HG02763 (cell line): Measurements from ENCODE around the gene MOB1A.
"Not testable (repeated sequence)": the region's sequence is repeated elsewhere in the genome, so short reads cannot be mapped to it uniquely, and the experiment has no call there.

Experiments
- ATAC-seq: cut with Tn5 transposase; IDR thresholded peaks from one replicate; pipeline ENCODE4 v1.9.1; 2021; ENCODE audit warnings: mild to moderate bottlenecking, moderate library complexity; ENCODE audit not compliant: unreplicated experiment

Gene MOB1A

DNA sequence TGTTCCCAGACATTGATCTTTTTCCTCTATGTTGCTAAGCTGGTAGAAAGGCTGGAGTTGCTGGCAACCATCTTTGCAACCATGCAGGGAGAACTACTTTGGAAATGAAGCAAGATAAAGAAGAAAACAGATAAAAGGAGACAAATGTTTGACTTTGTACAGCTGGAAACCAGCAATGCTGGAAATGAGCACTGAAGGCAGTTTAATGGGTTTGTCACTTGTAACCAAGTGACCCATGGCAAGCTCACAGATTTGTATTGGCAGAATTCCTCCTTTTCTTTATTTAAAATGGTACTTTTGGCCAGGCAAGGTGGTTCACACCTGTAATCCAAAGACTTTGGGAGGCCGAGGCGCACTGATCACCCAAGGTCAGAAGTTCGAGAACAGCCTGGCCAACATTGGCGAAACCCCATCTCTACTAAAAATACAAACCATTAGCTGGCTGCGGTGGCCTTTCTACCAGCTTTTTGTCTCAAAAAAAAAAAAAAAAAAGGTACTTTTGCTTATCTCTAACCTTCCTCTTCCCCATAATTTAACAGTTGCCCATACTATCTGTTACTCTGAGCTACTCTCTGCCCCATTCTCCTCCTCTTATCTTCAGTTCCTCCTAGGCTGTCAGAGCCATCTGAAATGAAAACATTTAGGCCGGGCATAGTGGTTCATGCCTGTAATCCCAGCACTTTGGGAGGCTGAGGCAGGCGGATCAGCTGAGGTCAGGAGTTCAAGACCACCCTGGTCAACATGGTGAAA, 28.9 kb downstream of the MOB1A start:
- no peak for ATAC-seq

- no peak for ATAC-seq
These were observed 29.5 kb downstream of the MOB1A start for GRCh38 chr2:74149247-74149525.

GRCh38 chr2:74148457-74149246, 30.0 kb downstream of the MOB1A start:
- no peak for ATAC-seq

DNA sequence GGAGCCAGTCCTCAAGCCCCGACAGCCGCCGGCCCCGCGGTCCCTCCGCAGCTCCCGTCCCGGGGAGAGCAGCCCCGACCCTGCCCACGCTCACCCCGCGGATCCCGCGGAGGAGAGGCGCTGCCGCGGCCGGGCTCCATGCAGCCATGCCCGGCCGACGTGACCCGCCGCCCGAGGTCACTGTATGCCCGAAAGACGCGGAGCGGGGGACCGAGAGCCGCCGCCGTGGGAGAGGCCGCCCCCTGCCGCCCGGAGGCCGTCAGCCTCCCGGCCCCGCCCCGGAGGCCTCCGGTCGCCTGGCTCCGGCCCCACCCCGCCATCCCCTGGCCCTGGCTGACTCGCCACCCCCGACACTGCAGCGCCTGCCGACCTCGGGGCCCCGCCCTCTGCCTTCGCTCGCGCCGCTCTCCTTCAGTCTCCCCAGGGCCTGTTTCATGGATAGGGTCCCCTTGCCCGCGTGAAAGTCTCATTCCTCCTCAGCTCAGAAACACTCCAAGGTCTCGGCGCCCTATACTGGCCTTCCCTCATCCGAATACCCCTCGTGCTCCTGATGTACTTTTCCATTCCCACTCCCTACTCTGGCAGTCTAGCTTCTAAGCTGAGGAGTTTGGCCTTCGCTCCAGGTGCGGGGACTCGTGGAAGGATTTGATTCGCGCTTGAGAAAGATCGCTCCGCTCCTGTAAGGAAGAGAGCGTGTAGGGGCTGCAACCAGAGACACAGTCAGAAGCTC, 30.8 kb downstream of the MOB1A start, which contains the start of gene BOLA3:
Gene BOLA3 (minus strand): TSS at position 186 of the 730 bp plus-strand sequence. CDS start 38 bp downstream, at position 148.
- peak; percentile 87 for ATAC-seq

DNA sequence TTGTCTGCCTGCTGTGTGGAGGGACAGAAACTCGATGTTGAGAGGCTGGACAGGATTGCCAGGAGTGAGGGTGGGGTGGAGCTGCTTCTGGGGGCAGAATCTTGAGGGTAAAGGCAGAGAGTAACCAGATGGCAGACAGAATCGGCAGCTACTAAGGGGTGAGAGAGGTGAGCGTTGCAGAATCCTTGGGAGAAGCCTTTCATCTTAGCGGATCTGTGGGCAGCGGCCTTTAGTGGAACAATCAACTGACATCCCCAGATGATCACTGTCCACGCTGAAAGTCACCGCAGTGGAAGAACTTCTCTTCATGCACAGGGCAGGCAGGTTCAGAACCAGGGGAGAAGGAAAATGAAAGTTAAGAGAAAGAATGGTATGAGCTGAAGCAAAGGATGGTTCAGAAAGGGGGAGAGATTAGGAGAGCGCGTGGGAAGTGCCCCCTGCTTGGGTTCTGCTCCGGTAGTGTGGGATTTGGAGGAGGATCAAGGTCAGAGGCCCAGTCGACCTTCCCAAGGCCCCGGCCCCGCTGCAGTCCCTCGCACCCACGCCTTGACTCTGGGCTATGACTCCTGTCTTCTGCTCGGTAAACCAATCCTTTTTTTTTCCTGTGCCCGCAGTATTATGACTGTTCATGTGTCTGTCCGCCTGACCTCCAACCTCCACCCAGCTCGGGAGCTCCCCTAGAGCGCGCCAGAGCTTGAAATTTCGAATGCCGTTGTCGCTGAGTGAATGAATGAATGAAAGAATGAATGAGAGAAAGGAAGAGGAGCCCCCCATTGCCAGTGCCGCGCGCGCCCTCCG, 31.6 kb downstream of the MOB1A start:
- ATAC-seq = peak; percentile 12

- no peak for ATAC-seq
These were observed 36.3 kb downstream of the MOB1A start for GRCh38 chr2:74142340-74142739.

- no peak for ATAC-seq
These were observed 39.9 kb downstream of the MOB1A start for GRCh38 chr2:74138600-74139323.

DNA sequence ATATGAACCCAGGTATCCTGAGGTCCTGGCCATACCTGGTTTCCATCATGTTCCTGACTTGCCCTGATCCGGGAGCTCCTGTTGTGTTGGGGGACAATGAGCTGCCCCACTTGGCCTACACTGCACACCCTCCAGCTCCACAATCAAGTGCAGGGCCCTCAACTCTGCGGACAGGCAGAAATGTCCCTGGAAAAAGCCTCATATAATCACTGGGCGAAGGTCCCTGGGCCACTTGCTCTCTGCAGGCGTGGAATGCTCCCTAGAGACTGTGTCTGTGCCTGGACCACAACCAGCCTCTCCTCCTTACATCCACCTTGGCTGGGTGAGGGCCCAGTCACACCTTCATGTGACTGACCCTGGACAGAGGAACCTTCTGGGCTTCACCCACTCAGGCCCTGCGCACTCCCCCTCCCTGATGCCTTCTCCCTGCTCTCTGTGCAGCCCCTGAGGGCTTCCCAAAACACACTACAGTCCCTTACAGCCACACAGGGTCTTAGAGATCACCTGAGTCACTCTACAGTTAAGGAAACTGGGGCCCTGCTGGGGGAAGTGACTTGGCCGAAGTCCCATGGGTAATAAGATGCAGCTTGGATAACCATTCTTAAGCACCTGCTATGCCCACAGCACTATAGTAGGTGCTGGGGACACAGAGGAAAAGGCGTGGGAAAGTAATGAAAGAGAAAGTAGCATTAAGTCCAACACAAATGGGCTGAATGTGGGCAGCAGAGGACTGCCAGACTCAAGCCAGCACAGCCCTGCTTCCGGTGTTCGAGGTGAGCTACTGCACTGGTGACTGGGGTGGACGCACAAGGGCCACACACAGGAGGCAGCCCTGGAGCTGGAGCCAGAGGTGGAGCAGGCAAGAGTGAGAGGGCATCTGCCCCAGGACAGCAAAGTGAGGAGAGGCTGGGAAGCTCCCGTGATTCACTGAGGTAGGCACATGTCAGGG, 40.8 kb downstream of the MOB1A start:
- no peak for ATAC-seq

DNA sequence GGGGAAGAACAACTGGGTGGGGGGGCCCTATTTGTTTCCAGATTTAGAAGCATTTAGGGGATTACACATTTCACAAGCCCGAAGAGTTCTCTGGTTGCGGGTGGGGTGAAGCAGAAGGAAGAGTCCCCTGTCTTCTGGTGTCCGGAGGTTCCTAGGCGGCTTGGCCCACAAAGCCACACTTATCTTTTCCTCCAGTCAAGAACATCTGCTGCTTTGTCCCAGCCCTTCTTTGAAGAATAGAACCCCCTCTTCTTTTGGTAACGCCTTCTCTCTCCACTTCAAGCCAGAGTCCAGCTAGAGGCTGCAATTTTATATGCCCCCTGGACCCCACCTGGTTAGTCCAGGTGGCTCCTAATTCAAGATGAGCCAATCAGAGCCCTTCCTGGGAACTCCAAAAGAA, 46.8 kb downstream of the MOB1A start:
- no peak for ATAC-seq

DNA sequence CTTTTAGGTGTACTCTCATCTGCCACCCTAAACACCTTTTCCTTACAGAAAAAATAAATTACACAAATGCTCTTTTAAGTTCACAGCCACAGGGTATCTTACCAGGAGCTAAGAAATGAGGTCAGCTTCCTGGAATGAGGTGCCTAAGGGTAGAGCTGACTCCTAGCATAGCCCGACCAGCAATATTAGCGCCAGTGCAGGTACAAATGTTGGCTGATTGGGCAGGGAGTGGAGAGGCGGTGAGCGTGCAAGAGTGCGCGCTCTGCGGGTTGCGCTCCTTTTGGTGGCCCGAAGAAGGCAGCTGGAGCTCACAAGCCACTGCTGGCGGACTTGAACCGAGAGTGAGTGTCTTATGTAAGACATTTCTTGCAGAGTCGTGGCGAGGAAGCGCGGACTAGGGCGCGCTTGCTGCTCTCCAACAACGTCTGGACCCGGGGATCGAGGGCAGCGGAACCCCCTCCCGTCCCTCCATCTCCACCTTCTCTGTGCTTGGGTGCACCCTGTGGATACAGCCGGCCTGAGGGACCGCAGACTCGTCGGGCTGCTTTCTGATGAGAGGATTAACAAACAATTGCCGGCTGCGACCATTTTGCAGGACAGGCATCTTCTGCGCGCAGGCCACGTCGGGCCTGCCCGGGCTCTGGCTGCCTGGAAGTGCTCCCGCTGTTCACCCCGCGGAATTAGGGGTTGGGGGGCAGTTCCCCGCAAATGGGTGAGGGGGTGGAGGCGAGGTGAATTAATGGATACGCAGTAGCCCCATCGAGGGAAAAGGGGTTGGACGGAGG, 48.3 kb downstream of the MOB1A start:
- ATAC-seq = no peak

DNA sequence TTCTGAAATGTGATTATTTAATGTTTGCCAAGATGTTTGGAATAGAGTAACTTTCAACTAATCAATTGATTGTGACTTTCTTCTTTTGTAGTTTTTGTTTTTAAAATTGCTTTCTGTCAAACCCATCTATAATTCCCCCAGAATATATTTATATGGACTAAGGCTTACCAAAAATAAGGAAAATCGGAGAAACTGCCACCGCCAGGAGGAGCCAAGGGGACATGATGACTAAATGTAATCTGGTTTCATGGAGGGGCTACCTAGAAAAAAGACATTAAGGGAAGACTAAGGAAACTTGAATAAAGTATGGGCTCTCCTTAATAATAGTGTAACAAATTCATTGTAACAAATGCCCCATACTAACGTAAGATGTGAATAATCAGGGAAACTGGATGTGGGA, 50.5 kb downstream of the MOB1A start:
- no peak for ATAC-seq

- ATAC-seq = not testable (repeated sequence)
These were observed 54.7 kb downstream of the MOB1A start for GRCh38 chr2:74123955-74124354.

DNA sequence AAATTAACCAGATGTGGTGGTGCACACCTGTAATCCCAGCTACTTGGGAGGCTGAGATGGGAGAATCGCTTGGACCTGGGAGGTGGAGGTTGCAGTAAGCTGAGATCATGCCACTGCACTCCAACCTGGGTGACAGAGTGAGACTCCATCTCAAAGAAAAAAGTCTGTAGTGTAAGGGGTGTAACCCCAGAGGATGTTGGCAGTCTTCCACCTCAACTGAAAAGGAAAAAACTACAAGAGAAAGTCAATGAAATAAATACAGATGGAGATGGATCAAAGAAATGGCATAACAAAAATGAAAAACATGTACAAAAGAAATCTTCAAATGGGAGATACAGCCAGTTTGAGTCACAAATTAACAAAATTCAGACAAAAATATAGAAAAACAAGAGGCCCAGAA, 56.8 kb downstream of the MOB1A start:
- ATAC-seq = not testable (repeated sequence)

GRCh38 chr2:74119912-74120825, 58.5 kb downstream of the MOB1A start:
- ATAC-seq = peak; percentile 94

- no peak for ATAC-seq
These were observed 59.3 kb downstream of the MOB1A start for GRCh38 chr2:74119339-74119738.

- no peak for ATAC-seq
These were observed 67.3 kb downstream of the MOB1A start for GRCh38 chr2:74111380-74111779.

- no peak for ATAC-seq
These were observed 68.1 kb downstream of the MOB1A start for GRCh38 chr2:74110537-74110936.
